ENCODE data around the gene SLC25A33.

DNA sequence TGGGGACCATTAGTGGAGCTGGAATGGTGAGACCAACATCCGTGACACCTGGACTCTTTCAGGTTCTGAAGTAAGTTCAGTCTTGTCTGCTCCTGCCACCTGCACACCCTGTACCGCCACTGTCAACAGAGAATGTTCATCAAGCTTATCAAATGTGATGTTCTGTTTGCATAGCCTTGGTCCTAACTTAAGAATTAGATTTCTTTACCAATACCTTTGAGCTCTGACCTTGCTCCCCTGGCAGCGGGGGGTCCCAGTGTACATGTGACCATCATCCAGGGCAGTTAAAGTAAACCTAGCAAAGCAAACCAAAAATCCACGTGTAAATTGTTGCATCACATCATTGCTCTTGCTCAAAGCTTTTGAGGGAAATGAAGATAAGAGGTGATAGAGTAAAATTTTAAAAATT is 14.5 kb downstream of the SLC25A33 start:
- TF ChIP-seq, protein P1, sequence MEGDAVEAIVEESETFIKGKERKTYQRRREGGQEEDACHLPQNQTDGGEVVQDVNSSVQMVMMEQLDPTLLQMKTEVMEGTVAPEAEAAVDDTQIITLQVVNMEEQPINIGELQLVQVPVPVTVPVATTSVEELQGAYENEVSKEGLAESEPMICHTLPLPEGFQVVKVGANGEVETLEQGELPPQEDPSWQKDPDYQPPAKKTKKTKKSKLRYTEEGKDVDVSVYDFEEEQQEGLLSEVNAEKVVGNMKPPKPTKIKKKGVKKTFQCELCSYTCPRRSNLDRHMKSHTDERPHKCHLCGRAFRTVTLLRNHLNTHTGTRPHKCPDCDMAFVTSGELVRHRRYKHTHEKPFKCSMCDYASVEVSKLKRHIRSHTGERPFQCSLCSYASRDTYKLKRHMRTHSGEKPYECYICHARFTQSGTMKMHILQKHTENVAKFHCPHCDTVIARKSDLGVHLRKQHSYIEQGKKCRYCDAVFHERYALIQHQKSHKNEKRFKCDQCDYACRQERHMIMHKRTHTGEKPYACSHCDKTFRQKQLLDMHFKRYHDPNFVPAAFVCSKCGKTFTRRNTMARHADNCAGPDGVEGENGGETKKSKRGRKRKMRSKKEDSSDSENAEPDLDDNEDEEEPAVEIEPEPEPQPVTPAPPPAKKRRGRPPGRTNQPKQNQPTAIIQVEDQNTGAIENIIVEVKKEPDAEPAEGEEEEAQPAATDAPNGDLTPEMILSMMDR (IDR thresholded peaks at IDR 0.05; ENCODE audit: insufficient read depth, low read length, poor library complexity, severe bottlenecking), result no peak
- TF ChIP-seq EZH2phosphoT487 (conservative IDR thresholded peaks at IDR 0.05; ENCODE audit: low read length), result no peak

All from SU-DHL-6 (cell line).